Psoas muscle (tissue), 8 donors: ENCODE results near the gene EHD2. TPM values are rescaled to one million over a fixed set of nuclear protein-coding genes. Genes with fewer than 3 reads are reported as not detected.
"Not testable (repeated sequence)": the region's sequence is repeated elsewhere in the genome, so short reads cannot be mapped to it uniquely, and the experiment has no call there.

Source experiments
- ATAC-seq, 4 donors: fragments of 200-7000 bp; cut with Tn5 transposase; one replicate each; pipeline ENCODE4 v1.9.1; 2020; ENCODE audit warnings: moderate library complexity in 3 of 4, mild to moderate bottlenecking in 2 of 4
- DNase-seq, 2 donors: peaks; one replicate each; pipeline ENCODE4 v3.0.0-alpha.2; 2020
- H3K27ac ChIP-seq: fragments of 200-600 bp; one replicate; pipeline ENCODE4 v1.8.0; 2022
- H3K27me3 ChIP-seq, 3 donors: fragments of 200-600 bp in 1 of 3; one replicate each; pipeline versions ENCODE4 v1.6.1 to v1.8.0; 2013 to 2022; ENCODE audit warnings: low read length in 2 of 3, mild to moderate bottlenecking in 2 of 3, moderate library complexity in 1 of 3; ENCODE audit not compliant: insufficient read depth in 3 of 3
- H3K36me3 ChIP-seq, 2 donors: fragments of 200-600 bp in 1 of 2; one replicate each; pipeline versions ENCODE4 v1.6.1 to v1.8.0; 2013 to 2022; ENCODE audit warnings: low read depth in 1 of 2, mild to moderate bottlenecking in 1 of 2, moderate library complexity in 1 of 2; ENCODE audit not compliant: insufficient read depth in 1 of 2
- H3K4me1 ChIP-seq: fragments of 200-600 bp; one replicate; pipeline ENCODE4 v1.8.0; 2022
- H3K4me3 ChIP-seq: fragments of 200-600 bp; one replicate; pipeline ENCODE4 v1.8.0; 2022; ENCODE audit warnings: mild to moderate bottlenecking
- H3K9me3 ChIP-seq: fragments of 200-600 bp; one replicate; pipeline ENCODE4 v1.8.0; 2022
- WGBS, 3 donors: extraction: QIAGEN DNeasy Blood & Tissue Kit; methylation state at CpG; one replicate each; pipeline versions ENCODE4 v1.1.6 to v1.1.7; 2013; 5-methylcytosine and 5-hydroxymethylcytosine counted together
- intact Hi-C, 2 donors: fragments of 100-400 bp; cut with DNase I; formaldehyde crosslinking; loops; one replicate each; pipeline versions ENCODE4 v1.11.0 to v1.14.2; 2022
- long read RNA-seq, 2 donors: library from polyadenylated mRNA; unstranded; transcript quantifications; one replicate each; pipeline ENCODE4 v2.0.0, GENCODE V29; 2021
- polyA plus RNA-seq, 3 donors: library from polyadenylated mRNA; stranded (reverse); fragments of 200-250 nt; gene quantifications; one replicate each; pipeline ENCODE4 v1.2.3, GENCODE V29; 2013
- total RNA-seq, 4 donors: library from RNA; stranded (reverse); fragmentation: NEBNext Ultra II Directional in 2 of 4; extraction: Animal tissue kit (Norgen Biotek cat#: 25700) in 2 of 4; gene quantifications; one replicate each; pipeline versions ENCODE4 v1.2.1 to v1.2.4, GENCODE V29; 2021 to 2023
- TF ChIP-seq, protein P1 (sequence below): fragments of 200-600 bp; IDR thresholded peaks from one replicate; pipeline ENCODE4 v1.8.0; 2022; ENCODE audit warnings: antibody characterized with exemption
- donor health status: healthy with polysubstance abuse.
- donor health status: DM: no; HTN: no; CAD: no; lungs with moderate emphysema.
- donor health status: Bipolar disorder and iron deficiency.
- donor health status: healthy.
- donor health status: DM: yes; HTN: yes; CAD: no.
- donor health status: DM: no; HTN: no; CAD: no.
- donor health status: DM: no; HTN: no; CAD: no.
- donor health status: DM: yes; HTN: yes; CAD: no.

The EHD2 gene, protein sequence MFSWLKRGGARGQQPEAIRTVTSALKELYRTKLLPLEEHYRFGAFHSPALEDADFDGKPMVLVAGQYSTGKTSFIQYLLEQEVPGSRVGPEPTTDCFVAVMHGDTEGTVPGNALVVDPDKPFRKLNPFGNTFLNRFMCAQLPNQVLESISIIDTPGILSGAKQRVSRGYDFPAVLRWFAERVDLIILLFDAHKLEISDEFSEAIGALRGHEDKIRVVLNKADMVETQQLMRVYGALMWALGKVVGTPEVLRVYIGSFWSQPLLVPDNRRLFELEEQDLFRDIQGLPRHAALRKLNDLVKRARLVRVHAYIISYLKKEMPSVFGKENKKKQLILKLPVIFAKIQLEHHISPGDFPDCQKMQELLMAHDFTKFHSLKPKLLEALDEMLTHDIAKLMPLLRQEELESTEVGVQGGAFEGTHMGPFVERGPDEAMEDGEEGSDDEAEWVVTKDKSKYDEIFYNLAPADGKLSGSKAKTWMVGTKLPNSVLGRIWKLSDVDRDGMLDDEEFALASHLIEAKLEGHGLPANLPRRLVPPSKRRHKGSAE
- total RNA-seq (10 to 100 TPM; 27.8 to 46.3 (median 31.7) TPM), polyA plus RNA-seq (10 to 100 TPM; 14.7 to 25.1 (median 19.5) TPM)
- long read RNA-seq, donor 1, partial matches to known transcripts = 0 of 5 reads
- long read RNA-seq, donor 1, other reads (novel, unspliced or antisense) = 5 of 5 reads
- long read RNA-seq, donor 2, partial matches to known transcripts = 15 of 24 reads
- long read RNA-seq, donor 2, other reads (novel, unspliced or antisense) = 7 of 24 reads

GRCh38 chr19:47713046-47714021, at the start of gene EHD2:
Gene EHD2, plus strand, starts transcription at chr19:47713422. Its CDS starts 3,191 bp downstream, at chr19:47716613.
- ATAC-seq (peak; percentile 74 to 85 (median 80)), DNase-seq (peak; percentile 77 to 85)
- WGBS, 3 donors = 3 to 7% (median 6%) methylated on average over 24 to 52 of the region's 52 CpGs
- intact Hi-C loops = loop anchor here in 1 of 2 donors (2.0 to 5.0 kb wide), 2 partner anchors 29 to 79 kb away; no protein-coding TSS in a partner anchor
- Histone ChIP-seq H3K27me3 (peaks cover 0 to 51% (median 15%) of the 10 kb centered on the region in 3 donors), H3K4me1 (peaks cover 5% of the 10 kb centered on the region), H3K9me3 (no peaks in the 10 kb centered on the region), H3K27ac (peak within 1 kb of the TSS; percentile 55), H3K4me3 (peak within 1 kb of the TSS; percentile 66), H3K36me3 (peaks cover 0 to 11% of the 10 kb centered on the region in 2 donors)
- TF ChIP-seq, protein P1, sequence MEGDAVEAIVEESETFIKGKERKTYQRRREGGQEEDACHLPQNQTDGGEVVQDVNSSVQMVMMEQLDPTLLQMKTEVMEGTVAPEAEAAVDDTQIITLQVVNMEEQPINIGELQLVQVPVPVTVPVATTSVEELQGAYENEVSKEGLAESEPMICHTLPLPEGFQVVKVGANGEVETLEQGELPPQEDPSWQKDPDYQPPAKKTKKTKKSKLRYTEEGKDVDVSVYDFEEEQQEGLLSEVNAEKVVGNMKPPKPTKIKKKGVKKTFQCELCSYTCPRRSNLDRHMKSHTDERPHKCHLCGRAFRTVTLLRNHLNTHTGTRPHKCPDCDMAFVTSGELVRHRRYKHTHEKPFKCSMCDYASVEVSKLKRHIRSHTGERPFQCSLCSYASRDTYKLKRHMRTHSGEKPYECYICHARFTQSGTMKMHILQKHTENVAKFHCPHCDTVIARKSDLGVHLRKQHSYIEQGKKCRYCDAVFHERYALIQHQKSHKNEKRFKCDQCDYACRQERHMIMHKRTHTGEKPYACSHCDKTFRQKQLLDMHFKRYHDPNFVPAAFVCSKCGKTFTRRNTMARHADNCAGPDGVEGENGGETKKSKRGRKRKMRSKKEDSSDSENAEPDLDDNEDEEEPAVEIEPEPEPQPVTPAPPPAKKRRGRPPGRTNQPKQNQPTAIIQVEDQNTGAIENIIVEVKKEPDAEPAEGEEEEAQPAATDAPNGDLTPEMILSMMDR = peak; percentile 82

GRCh38 chr19:47663435-47663910, 49.7 kb upstream of the EHD2 start:
- 47 to 64% (median 54%) methylated on average over 3 of the region's 3 CpGs for WGBS, 3 donors
- H3K27me3 ChIP-seq = no peaks in the 10 kb centered on the region
- TF ChIP-seq, protein P1 = no peak
- no peak for DNase-seq
- no peaks in the 10 kb centered on the region for H3K36me3 ChIP-seq
- H3K4me1 ChIP-seq = peaks cover 88% of the 10 kb centered on the region
- no peaks in the 10 kb centered on the region for H3K9me3 ChIP-seq
- peak overlapping the region; percentile 30 for H3K4me3 ChIP-seq
- peak in 3 of 4 donors; percentile 12 to 39 (median 22) for ATAC-seq
- intact Hi-C loops = loop anchor here in 1 of 2 donors (5.0 kb wide), 1 partner anchor 46 kb away; no protein-coding TSS in a partner anchor
- H3K27ac ChIP-seq = peak overlapping the region; percentile 91

- peaks cover 88% of the 10 kb centered on the region for H3K4me1 ChIP-seq
- H3K36me3 ChIP-seq = no peaks in the 10 kb centered on the region
- peak overlapping the region; percentile 91 for H3K27ac ChIP-seq
- DNase-seq (peak; percentile 75 to 83), ATAC-seq (peak; percentile 66 to 70 (median 68))
- no peaks in the 10 kb centered on the region for H3K27me3 ChIP-seq
- peak overlapping the region; percentile 45 for H3K4me3 ChIP-seq
- WGBS, 3 donors = 34 to 50% (median 34%) methylated on average over 24 of the region's 24 CpGs
- no peaks in the 10 kb centered on the region for H3K9me3 ChIP-seq
- intact Hi-C loops = loop anchor here (2.0 to 5.0 kb wide), 2 partner anchors 47 to 55 kb away; partner anchors contain the start of gene BICRA (in 1 of the 2)
- TF ChIP-seq, protein P1 = no peak
Measured at GRCh38 chr19:47663911-47664771, 49.1 kb upstream of the EHD2 start.

GRCh38 chr19:47668556-47668955, 44.7 kb upstream of the EHD2 start:
- peak overlapping the region; percentile 36 for H3K27ac ChIP-seq
- intact Hi-C loops, ATAC-seq, H3K9me3 ChIP-seq, H3K4me3 ChIP-seq, H3K27me3 ChIP-seq: not testable (repeated sequence)
- peak in 1 of 2 donors; percentile 50 for DNase-seq
- H3K4me1 ChIP-seq = peaks cover 55% of the 10 kb centered on the region
- WGBS, 3 donors = 66 to 71% (median 69%) methylated on average over 13 of the region's 13 CpGs
- peaks cover 0 to 23% of the 10 kb centered on the region in 2 donors for H3K36me3 ChIP-seq
